Measurements from ENCODE around the gene SPATS2L.

The SPATS2L gene

DNA sequence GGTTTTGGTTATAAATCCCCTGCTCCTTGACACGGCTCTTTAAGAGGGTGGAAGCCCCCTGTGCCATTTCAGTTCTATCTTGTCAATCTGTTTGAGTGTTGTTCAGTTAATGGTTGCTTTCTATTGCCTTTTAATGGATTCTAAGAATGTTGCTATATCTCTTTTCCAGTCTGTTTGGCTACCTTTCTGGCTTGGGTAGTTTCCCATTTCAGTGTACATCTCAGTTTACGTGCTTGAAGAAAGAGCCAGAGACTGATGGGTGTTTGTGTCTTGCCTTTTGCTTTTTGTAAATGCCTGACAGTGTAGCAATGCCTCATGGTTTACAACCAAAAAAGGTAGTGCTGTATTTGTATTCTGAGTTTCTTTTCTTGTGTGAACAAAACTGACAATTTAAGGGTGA, 45.3 kb downstream of the SPATS2L start:
- DNase-seq (ENCODE audit: low read depth) = no peak

DNA sequence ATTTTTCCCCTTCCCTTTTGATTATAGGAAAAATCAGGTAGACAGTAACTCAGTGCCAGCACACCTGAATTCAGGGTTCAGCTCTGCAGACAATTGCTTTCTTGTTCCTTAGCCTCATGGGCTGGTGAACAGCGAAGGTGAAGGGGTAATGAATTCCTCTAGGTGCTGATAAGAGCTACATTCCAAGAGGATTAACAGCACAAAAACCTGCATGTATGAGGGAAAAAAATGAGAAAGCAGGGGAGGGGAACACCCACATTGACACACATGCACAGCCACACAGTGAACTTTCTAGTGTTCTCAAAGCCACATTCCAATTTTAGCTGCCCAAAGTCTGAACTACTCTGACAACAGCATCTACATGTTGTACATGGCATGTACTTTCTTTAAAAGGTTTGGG, 46.1 kb downstream of the SPATS2L start:
- DNase-seq (ENCODE audit: low read depth) = no peak

DNA sequence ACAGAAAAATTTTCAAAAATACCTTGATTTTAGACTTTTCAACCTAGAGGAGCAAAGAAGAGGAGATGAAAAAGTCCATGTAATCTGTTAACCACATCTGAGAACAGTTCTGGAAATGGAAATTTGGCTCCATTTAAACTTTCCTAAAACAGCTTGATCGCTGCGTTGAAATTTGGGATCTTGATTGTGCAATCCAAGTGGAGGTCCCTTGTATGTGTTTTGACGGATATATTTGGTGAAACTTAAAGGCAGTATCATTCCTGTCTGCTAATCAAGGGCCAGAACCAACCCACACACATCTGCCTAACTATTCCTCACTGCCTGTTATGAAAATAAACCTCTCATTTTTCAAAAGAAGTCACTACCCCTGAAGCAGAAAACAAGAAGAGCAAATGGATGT, 46.6 kb downstream of the SPATS2L start:
- no peak for DNase-seq (ENCODE audit: low read depth)

DNA sequence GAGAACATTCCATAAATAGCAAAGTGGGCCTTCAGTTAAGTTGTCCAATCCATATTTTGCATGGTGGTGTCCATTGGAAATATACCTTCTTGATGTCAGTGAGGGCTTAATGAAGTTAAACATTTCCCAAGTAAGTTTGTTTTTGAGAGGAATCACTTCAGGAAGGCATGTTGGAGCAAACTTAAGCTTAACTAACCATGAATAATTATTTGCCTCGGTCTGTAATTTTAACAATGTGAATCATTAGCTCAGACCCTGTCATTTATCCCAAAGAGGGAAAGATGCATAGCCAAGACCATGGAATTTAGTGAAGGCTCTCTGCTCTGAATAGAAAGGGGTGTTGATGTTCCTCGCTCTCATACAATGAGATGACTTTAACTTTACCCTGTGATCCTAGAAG, 47.4 kb downstream of the SPATS2L start:
- DNase-seq (ENCODE audit: low read depth) = no peak

DNA sequence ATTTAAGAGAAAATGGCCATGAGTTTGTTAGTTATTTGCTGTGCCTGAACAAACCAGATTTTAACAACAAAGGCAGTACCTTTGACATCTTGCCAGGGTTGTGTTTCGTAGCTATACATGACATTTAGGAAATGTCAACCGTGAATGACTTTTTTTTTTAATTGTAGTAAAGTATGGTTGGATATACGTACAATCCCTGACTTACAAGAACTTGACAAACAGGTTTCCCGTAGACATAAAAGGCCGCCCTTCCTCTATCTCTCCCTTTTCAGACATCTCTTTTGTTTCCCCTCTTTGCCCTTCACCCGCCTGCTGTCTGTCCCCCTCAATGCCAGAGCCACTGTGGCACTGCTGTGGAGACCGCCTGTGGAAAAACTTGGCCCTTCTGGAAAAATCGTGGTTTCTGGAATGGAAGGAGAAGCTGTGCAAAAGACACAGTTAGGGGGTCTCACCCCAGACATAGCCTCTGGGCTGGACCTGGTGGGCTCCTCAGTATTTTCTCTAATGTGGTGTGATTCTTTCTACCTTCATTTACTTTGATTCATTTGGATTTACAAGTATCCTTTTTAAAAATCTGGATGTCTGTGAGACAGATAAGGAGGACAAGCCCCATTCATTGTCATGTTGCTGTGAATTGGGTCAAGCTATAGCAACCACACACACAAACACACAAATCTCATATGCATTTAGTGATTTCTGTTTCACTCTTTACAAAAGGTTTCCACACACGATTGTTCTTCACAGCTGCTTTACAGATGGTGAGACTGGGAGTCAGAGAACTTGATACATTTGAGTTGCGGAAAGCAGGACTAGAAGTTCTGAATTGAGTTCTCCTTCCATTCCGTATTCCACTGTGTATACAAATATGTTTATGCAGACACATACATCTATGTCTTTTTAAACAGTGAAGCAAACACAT, 48.6 kb downstream of the SPATS2L start:
- DNase-seq (ENCODE audit: low read depth) = no peak

DNA sequence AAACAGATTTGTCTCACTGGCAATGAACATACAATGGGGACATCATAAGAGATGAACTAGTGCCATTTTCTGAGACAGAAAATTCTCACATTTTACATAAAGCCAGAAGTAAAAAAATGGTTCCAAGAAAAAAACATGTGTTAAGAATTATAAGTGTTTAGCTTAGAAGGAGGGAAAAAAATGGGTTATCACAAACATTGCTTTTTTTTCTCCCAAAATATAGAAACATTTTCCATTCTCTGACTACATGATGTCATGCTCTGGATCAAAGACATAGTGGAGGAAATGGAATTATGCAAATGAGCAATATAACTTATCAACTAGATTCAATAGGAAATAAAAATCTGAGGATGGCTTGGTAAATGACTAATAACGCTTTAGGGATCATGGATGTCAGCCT, 49.8 kb downstream of the SPATS2L start:
- DNase-seq (ENCODE audit: low read depth) = no peak

DNA sequence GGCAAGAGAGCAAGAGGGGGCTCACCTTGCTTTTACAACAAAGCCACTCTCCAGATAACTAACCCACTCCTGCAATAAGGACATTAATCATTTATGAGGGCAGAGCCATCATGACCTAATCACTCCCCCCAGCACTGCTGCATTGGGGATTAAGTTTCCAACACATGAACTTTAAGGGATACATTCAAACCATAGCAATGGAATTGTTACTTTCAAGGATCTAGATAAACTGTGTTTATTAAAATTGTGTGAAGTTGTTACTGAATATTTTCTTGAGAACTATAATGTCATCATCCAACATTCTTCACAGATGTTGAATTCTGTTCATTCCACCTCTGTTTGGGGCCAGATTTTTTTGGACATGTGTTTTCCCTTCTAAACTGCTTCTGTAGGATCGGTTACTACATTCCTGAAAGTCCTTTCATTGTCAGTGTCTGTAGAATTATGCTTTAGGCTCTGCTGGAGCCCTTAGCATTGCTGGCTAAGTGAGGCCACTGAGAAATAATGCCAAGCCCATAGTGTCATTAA, 50.4 kb downstream of the SPATS2L start:
- no peak for DNase-seq (ENCODE audit: low read depth)

DNA sequence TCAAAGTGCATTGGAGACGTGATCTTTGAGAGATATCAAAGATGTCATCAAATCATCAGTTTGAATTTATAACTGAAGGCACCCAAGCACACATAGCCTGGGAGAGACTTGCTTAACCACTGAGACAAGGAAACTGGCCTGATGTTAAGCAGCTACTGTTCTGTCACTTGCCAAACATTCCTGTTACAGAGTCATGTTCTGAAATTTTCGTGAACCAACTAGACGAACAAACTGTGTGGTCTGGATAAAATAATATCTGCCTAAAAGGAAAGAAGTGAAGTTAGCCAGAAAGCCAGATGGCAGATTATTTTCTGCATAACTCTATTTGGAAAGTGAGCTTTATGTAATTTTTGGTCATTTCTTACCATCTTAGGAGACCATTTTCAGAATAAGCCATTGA, 51.4 kb downstream of the SPATS2L start:
- no peak for DNase-seq (ENCODE audit: low read depth)

DNA sequence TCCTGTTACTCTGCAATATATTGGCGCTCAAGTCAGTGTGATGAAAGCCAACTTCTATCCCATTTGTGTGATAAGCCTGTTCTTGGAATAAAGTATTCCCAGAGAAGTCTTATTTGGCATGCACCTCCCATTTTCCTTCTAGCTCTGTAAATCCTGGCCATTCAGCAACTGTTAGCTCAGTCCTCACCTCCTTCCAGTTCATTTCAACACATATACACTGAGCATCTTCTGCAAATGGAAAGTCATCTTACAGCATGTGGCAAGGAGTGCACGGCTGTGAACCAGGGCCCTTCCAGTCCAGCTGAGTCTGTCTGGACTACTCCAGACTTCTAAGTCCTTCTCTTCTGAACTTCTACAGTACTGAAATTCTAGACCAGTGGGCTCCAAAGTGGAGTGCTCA, 53.1 kb downstream of the SPATS2L start:
- no peak for DNase-seq (ENCODE audit: low read depth)

DNA sequence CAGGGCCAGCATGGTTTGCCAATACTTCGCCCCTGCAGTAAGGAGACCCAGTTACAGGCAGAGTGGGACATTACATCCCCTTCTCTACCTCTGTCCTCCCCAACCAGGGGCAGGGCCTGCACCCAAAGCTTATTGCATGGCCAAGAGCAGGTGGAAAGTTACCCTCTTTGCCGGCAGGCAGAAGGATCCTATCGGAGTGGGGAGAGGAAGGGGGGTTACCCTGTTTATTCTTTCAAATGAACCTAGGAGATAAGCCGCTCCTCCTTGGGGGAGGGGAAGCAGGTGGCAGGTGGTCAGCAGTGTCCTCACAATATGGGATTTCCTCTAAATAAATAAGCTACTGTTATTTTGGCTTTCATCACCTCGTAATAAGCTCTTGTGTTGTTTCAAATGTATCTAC, 53.9 kb downstream of the SPATS2L start:
- DNase-seq (ENCODE audit: low read depth) = no peak

DNA sequence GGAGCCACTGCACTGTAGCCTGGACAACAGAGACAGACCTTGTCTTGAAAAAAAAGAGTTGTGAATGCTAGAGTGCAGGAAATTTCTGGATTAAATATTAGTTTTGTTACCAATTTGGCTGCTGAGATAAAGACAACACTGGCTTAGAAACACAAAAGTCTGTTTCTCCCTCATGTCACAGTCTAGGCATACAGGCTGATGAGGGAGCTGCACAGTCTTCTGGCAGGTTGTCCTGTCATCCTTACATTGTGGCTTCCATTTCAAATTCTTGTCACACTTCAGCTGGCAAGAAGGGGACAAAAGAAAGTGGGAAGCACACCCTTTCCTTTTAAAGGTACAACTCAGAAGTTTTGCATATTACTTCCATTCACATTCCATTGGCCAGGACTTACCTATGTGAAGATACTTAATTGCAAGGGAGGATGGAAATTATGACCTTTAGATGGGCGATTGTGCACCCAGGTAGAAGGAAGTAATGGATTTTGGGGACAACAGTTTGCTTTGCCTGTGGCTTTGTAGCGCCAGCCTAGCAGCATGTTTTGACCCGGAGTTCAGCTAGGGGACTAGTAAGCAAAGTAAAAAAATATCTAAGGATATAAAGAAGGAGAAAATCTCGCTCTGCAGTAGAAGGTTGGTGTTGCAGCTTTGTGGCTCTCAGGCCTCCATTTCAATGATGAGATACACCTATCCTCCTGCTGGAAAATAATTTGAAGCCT, 55.9 kb downstream of the SPATS2L start:
- DNase-seq (ENCODE audit: low read depth) = no peak

DNA sequence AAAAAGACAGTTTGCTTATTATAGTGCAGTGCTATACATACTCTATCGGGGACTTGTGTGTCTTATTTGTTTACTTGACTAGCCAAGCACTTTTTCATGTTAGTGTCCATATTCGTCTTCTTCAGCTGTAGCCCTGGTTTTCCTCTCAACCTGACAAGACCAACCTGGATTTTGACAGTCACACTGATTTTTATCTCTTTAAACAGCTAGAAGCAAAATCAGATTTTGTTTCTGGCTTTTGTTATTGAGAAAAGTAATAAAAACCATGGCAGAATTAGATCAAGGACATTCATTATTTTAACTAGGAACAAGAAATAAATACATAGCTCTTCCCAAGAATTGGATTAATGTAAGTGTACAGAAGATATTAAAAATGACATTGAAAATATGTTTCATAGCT, 56.8 kb downstream of the SPATS2L start:
- DNase-seq (ENCODE audit: low read depth) = no peak

DNA sequence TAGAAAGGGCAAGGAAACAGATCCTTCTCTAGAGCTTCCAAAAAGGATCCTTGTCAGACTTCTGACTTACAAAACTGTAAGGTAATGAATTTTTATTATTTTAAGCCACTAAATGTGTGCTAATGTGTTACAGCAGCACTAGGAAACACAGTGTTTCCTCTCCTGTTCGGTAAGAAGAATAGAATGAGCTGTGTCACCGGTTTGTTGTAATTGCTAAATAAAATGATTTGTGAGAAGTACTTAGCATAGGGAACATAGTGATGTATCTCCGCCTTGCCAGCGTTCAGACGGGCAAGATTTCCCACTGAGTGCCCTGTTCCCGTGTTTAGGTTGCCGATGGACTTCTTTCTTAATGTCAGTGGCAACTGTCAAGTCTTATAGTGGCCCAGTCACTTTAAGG, 57.6 kb downstream of the SPATS2L start:
- no peak for DNase-seq (ENCODE audit: low read depth)

DNA sequence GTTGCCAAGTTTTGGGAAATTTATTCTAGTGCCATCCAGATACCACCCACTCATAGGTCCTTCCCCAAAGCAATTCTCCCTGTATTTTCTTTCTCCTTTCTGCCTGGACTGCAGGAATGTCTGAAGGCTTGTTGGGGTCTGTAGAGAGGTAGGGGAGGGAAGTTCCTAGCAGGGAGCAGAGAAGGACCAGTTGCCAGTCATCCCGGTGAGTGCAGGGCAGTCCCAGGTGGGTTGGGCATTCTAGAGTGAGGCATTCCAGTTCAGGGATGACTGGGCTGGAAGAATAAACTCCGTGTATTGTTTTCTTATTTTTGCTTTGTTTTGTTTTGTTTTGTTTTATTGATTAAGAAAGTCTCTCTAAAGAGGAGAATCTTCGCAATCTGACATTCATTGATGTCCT, 58.1 kb downstream of the SPATS2L start:
- DNase-seq (ENCODE audit: low read depth) = no peak

DNA sequence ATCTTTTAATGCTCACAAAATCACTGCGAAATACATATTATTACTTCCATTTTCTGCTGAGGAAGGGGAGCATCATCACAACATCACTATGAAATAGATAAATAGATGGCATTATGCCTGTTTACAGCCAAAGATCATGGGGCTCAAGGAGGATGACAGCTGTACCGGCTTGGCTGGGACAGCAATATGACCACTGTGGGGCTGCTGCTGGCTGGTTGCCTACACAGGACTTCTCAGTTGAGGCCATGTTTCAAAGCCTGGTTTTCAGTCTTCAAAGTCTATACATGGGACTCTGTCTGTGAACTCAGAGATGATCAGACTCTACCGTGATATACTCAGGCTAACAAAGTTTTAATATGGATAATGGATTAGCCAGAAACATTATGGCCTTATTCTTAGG, 58.7 kb downstream of the SPATS2L start:
- no peak for DNase-seq (ENCODE audit: low read depth)

DNA sequence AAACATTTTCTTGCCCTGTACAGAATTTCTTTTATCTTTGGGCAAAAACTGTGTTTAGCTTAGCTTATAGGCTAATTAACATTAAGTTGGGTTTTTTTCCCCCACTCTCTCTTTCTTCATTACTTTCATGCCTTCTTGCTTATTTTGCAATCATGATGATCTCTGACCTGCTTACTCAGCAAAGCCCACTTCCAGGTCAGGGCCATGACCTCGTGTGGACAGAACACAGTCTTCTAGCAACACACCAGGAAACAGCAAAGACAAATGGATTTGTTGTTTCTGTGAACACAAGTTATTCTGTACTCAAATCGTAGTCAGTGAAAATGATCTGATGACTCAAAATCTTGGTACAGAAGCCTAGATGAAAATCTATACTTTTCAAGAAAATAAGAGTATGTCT, 60.7 kb downstream of the SPATS2L start:
- no peak for DNase-seq (ENCODE audit: low read depth)

DNA sequence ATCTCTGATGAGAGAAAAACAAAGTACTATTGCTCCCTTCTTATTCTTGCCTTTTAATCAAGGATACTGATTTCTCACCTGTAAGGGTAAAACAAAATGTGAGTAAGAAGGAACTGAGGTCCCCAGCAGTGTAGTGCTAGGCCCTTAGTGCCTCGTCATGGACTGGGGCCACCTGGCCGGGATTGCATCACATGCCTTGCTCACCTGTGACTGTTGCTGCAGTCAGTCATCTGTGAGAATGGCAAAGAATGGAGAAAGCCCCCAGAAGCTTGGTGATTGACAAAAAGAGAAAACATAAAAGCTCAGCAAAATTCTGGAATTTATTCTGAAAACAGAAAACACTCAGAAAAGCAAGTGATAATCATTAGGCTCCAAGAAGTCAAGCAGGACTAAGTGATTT, 63.4 kb downstream of the SPATS2L start:
- no peak for DNase-seq (ENCODE audit: low read depth)

DNA sequence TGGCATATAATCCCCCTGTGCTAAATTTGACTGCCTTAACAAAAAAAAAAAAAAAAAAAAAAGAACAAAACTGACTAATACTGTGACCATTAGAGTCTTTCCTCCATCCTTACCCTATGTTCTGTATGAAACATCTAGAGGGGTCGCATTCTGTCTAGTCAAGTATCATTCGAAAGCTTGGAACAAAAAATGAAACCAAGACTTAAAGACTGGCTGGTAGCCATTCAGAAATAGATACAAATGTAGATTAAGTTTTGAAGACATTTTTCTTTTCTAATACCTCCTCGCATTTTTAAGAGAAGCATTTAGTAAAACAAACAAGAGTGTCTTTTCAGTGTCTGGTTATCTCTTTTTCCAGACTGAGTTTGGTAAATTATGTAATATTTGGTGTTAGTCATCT, 66.7 kb downstream of the SPATS2L start:
- DNase-seq (ENCODE audit: low read depth) = no peak

DNA sequence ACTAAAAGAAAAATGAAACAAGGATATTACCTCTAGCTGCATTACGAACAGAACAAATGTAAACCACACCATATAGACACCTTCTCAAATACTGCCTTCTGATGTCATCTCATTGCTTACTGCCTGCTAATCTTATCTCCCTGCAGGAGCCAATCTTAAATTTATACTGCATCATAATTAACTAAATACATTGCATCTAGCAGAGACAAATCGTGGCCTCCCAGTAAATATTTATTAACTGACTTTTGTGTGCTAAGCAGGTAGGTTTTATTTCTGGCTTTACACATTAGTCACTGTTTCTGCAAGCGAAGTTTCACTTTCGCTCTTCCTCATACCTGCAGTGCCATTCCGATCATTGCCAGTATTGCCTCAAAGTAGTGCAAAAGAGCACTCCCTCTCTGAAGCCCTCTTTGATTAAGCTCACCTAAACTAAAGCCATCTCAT, 67.5 kb downstream of the SPATS2L start:
- peak; percentile 13 for DNase-seq (ENCODE audit: low read depth)

DNA sequence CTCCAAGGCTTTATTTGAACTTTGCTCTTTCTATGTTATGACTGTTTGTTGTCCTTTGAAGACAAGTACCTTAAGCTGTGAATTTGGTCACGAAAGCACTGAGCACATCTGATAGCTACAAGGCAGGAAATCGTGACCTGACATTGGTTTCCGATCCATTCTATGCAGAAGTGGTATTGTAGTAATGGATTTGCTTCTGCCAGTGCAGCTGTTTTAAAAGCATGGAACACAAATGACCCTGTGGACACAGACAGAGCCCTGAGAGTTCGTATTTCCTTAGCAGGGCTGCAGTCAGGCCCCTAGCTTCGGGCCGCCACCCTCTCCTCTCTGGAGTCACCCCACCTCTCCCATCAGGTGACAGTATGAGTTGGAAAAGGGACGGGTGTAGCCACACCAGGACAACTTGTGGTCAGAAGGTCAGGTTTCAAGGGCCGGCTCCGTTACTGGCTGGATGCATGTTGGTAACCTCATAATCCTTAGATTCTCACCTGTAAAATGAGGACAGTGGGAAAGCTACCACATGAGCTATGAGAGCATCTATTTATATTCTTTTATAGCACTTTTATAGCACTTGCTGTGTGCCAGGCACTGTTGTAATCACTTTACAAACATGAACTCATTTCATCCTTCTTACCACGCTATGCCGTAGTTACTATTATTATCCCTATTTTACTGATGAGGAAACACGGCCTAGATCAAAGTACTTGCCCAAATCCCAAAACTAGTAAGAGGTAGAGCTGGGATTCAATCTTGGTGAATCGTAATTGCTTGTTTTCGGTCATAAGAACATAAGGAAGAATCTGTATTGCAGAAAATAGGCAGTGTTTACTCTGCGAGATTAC, 70.2 kb downstream of the SPATS2L start:
- DNase-seq (ENCODE audit: low read depth) = no peak

DNA sequence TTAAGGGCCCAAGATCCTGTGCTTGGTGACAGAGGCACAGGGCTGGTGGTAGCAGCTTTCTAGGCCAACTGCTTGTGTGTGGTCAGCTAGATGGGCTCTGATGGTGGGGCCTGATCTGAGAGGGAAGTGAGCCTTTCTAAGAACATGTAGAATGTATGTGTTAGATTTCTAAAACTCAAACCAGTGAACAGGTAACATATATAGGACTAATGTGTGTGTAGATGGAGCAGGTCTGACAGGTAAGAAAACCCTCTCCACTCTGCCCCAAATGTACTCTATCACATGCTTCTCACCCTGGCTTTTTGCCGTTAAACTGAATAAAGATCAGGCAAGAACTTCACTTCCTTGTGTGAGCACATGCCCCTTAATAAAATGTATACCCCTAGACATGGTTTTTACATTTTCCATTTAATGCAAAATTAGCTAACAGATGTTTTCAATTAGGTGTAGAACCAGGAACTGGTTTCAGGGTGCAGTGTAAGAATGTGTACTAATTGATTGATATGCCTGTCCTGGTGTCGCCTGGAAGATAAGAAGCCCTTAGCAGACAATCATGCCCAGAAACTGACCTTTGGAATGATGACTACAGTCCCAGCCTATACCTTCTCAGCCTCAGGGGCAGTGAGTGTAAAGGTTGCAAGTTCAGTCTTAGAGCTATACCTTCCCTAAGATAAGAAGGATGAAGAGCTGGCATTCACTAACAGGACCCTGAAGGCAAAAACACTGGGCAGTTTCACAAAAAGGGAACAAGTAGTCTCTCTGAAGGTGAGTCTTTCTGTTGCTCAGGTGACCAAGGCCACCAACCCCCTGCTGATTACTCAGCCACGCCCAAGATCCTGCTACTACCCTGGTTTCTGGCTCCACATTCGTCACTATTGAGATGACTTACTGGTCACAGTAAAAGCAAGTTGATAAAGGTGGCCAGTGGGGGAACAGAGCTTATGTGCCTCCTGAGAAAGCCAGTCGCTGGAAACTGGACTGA, 71.2 kb downstream of the SPATS2L start:
- DNase-seq (ENCODE audit: low read depth) = no peak
